T-helper 2 cell treated with Interferon-gamma antibody and Interleukin-4, amounts not matched to agents 5 μg/mL and 100 μg/mL, for 36 hours (primary cell): ENCODE data around the gene MAML2.
A peak's percentile ranks its signal among the peaks of the same experiment; 100 is the strongest.

ENCODE experiments used
- DNase-seq: peaks from one replicate; pipeline ENCODE4 v3.0.0; 2021; ENCODE audit warnings: low spot score
- H3K27ac Mint-ChIP-seq: one replicate; pipeline ENCODE4 v1.8.0; 2021; ENCODE audit warnings: mild to moderate bottlenecking, mixed read lengths
- H3K27me3 Mint-ChIP-seq: one replicate; pipeline ENCODE4 v1.8.0; 2021; ENCODE audit warnings: low read depth, mixed read lengths
- H3K36me3 Mint-ChIP-seq: one replicate; pipeline ENCODE4 v1.8.0; 2021; ENCODE audit warnings: low read depth, mixed read lengths
- H3K4me1 Mint-ChIP-seq: one replicate; pipeline ENCODE4 v1.8.0; 2021; ENCODE audit warnings: low read depth, mixed read lengths
- H3K4me3 Mint-ChIP-seq: one replicate; pipeline ENCODE4 v1.8.0; 2022; ENCODE audit warnings: mild to moderate bottlenecking, moderate library complexity, mixed read lengths
- H3K9me3 Mint-ChIP-seq: one replicate; pipeline ENCODE4 v1.8.0; 2021; ENCODE audit warnings: mixed read lengths

Gene MAML2

DNA sequence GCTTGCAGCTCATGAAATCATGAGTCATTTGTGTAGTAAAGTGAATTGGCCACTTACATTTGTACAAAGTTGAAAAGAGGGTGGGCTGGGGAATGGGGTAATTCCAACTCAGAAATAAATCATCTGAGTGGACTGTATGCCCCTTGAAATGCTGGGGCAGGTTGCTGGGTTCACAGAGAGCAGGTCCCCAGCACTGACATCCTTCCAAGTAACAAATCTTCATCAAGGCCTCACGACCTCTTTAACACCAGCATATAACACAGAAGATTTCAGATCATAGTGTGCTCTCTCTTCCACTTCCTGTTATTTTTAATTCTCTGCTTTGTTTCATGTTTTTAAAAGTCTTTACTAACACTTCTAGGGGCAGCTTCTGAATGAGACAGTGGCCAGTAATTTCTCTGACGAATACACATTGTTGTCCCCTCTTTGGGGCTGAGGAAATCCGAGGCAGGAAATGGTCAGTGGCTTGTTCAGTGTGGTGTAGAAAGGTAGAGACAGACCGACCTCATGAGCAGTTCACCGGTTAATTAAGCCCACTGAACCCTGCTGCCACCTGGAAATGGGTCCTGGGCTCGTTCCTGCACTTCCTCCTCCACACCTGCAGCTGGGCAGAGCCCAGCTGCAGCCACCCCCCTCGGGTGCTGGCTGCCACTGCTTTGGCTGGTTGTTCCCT lies 127.7 kb downstream of the MAML2 start:
- Mint-ChIP-seq H3K27me3 (no peaks in the 10 kb centered on the region), H3K4me1 (peaks cover 60% of the 10 kb centered on the region), H3K4me3 (peak overlapping the region; percentile 74), H3K9me3 (no peaks in the 10 kb centered on the region), H3K36me3 (peaks cover 5% of the 10 kb centered on the region), H3K27ac (peak overlapping the region; percentile 98)
- no peak for DNase-seq

DNA sequence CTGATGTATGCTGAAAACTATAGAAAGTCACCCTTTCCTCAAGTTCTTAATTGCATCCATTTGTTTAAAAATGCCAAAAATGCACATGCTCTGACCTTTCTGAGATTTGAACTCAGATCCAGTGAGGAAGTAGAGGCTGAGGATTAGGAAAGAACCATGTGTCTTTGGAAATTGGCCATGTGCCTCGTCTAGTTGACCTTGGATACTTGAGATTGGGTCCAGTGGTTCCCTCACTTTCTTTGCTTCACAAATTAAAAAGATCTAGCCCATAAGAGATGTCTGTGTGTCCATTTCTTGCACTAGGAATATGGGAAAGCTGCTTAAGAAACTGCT lies 128.3 kb downstream of the MAML2 start:
- no peaks in the 10 kb centered on the region for H3K27me3 Mint-ChIP-seq
- peaks cover 57% of the 10 kb centered on the region for H3K4me1 Mint-ChIP-seq
- no peaks in the 10 kb centered on the region for H3K9me3 Mint-ChIP-seq
- peak overlapping the region; percentile 98 for H3K27ac Mint-ChIP-seq
- H3K36me3 Mint-ChIP-seq = peaks cover 5% of the 10 kb centered on the region
- peak overlapping the region; percentile 74 for H3K4me3 Mint-ChIP-seq
- no peak for DNase-seq

DNA sequence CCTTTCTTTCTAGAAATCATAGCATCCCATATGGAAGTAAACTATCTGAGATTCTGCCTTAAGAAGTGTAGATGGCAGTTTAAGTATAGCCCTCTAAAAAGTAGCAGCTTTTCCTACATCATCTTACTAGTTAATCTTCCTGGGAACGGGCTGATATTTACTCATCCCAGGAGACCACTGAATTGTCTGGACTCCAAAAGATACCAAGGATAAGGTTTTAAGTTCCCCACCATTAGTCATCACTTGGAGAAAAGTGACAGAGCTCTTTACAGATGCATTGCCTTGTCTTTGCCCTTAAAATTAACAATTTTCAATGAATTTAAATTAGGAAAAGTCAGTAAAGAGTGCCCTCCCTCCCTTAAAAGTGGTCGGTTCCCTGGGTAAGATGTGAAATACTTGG lies 129.5 kb downstream of the MAML2 start:
- no peak for DNase-seq
- H3K27me3 Mint-ChIP-seq = no peaks in the 10 kb centered on the region
- H3K4me3 Mint-ChIP-seq = no peak overlapping the region

DNA sequence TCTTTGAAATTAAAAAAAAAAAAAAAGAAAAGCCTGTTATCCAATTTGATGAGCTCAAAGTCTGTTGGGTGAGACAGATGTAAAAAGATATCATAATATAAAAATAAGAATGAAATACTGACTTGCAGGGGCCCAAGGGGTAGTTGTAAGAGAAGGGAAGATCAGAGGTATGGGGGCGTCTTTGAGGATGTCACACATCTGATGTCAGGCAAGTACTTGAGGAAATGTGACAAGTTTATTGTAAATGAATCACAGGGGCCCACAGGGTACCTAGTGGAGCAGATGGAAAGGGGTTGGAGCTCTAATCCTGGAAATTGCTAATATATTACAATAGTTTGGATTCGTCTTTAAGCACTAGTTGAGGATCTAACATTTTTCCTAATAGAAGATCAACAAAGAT lies 131.6 kb downstream of the MAML2 start:
- Mint-ChIP-seq H3K27me3 (no peaks in the 10 kb centered on the region), H3K4me1 (peaks cover 69% of the 10 kb centered on the region), H3K36me3 (peaks cover 7% of the 10 kb centered on the region), H3K9me3 (no peaks in the 10 kb centered on the region), H3K27ac (peak overlapping the region; percentile 62), H3K4me3 (no peak overlapping the region)
- DNase-seq = no peak

More for the DNA sequence above, 129.5 kb downstream of the MAML2 start:
- H3K36me3 Mint-ChIP-seq = peaks cover 5% of the 10 kb centered on the region
- H3K27ac Mint-ChIP-seq = no peak overlapping the region
- peaks cover 63% of the 10 kb centered on the region for H3K4me1 Mint-ChIP-seq
- no peaks in the 10 kb centered on the region for H3K9me3 Mint-ChIP-seq

DNA sequence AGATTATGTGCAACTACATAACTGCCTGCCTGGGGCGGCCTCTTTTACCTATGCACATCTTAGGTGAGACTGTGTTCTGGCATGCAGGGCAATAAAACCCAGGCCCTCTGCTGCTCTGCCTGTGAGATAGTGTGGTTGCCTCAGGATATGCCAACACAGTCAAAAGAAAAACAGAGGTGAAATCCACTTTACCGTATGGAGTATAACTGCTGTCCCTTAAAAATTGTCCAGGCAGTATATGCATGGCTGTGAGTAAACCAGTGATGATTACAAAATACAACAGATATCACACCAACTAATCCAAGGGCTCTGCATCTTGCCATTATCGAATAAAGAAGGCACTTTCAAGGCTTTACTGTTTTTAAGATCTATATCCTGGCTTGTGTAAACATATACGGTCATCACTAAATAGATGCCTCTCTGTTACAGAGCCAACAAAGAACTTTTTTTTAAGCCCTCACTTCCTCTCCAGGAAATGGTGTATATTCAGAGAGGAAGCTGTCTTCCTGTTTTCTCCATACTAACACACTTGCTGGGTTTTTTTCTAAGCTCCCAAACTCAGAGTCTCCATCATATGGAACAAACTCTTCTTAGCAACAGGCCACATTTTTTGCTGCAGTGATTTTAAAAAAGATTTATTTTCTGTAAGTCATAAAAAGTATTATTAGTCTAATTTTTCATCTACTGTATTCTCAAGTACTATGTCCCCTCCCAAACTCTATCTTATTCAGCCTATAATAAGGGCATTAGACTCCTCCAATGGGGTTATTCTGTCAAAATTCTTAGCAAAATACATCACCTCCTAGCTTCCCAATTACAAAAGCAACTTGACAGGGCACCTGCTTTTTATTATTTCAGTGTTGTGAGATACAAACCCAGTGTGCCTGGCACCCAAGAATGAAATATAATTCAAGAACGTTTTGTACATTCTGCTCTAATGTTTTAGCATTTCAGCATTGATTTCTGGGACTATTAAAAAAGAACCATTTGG lies 135.2 kb downstream of the MAML2 start:
- H3K4me3 Mint-ChIP-seq = peak overlapping the region; percentile 64

DNA sequence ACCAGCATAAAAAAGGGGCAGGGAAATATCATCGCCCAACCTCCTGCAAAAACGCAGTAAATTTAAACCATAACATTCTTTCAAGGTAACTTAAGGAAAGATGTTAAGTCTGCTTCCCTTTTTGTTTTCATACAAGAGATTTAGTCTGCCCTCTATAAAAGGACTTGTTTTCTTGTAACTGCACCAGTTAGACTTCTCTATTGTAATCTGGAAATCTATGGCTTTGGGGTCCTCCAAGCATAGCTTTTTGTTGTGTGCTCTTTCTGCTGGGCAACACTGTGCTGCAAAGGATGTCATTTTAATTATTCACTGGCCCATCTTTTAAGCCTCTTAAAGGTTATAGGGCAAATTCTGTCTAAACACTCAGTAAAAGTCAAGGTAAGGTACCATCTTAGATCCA lies 136.0 kb downstream of the MAML2 start:
- H3K4me3 Mint-ChIP-seq = peak overlapping the region; percentile 64
- peak overlapping the region; percentile 90 for H3K27ac Mint-ChIP-seq
- H3K4me1 Mint-ChIP-seq = peaks cover 57% of the 10 kb centered on the region
- no peaks in the 10 kb centered on the region for H3K27me3 Mint-ChIP-seq
- H3K36me3 Mint-ChIP-seq = peaks cover 2% of the 10 kb centered on the region
- DNase-seq = no peak
- H3K9me3 Mint-ChIP-seq = no peaks in the 10 kb centered on the region

More for the DNA sequence above, 135.2 kb downstream of the MAML2 start:
- Mint-ChIP-seq H3K36me3 (peaks cover 2% of the 10 kb centered on the region), H3K27ac (peak overlapping the region; percentile 90), H3K4me1 (peaks cover 65% of the 10 kb centered on the region), H3K27me3 (no peaks in the 10 kb centered on the region), H3K9me3 (no peaks in the 10 kb centered on the region)
- no peak for DNase-seq

DNA sequence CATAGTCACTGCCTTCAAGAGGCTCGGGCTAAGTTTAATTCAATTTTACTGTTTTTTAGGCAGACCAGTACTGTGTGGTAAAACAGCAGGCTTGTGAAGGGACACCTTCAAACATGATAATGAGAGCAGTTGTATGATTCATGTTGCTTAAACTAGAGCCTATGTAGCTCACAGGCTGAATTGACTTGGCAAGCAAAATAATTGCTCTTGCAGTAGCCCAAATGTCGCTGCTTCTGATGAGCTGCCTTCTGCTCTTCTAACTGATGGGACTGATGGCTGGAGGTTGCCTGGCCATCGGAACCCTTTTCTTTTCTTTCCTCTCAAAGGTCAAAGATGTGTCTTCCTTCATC lies 137.6 kb downstream of the MAML2 start:
- H3K4me3 Mint-ChIP-seq = peak overlapping the region; percentile 70
- H3K27me3 Mint-ChIP-seq = no peaks in the 10 kb centered on the region
- no peak for DNase-seq
- H3K4me1 Mint-ChIP-seq = peaks cover 53% of the 10 kb centered on the region
- H3K27ac Mint-ChIP-seq = peak overlapping the region; percentile 90
- peaks cover 8% of the 10 kb centered on the region for H3K36me3 Mint-ChIP-seq
- H3K9me3 Mint-ChIP-seq = no peaks in the 10 kb centered on the region

DNA sequence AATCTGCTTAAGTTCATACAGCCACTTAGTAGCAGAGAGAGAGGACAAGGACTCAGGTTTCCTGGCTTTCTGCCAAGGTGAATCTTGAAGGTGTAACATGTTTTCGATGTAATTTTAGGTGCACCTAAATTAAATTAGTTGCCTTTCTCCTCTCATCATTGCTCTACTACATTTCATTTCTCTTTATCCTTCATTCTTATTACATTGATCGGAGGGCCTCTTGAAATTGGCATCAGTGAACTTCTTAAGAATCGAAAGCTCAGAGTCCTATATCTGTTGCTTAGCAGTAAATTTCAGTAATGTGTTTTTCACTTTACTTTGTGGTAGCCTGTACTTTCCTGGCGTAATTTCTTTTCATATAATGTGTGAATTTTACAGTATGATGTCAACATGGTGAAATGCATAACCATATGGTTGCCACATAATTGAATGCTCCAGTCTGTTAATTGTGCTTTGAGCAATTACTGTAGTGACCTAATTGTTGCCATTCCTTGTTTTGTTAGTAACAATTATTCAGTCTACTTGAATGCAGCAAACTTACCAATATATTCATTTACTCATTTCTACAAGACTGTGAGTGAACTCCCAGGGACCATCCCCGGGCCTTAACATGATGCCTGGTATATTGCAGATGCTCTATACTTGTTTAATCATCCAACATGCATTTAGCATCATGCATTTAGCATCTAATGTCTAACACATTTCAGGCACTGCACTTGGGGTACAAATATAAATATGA lies 138.1 kb downstream of the MAML2 start:
- Mint-ChIP-seq H3K9me3 (no peaks in the 10 kb centered on the region), H3K4me1 (peaks cover 52% of the 10 kb centered on the region), H3K4me3 (peak overlapping the region; percentile 70), H3K27me3 (no peaks in the 10 kb centered on the region), H3K27ac (peak overlapping the region; percentile 90), H3K36me3 (peaks cover 14% of the 10 kb centered on the region)
- peak; percentile 41 for DNase-seq

DNA sequence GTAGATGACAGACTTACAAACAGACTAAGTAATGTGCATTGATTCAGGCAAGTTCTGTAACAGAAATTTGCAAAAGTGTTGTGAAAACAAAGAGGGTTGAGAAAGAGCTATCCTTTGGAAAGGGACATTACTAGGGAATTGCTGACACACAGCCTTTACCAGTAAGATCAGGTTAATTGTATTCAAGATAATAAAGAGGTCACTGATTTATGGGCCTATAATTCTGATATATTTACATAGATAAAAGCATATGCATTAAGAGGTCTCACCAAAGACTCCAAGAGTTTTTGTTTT lies 138.7 kb downstream of the MAML2 start:
- H3K4me3 Mint-ChIP-seq = peak overlapping the region; percentile 70
- H3K27me3 Mint-ChIP-seq = no peaks in the 10 kb centered on the region
- H3K9me3 Mint-ChIP-seq = no peaks in the 10 kb centered on the region
- H3K4me1 Mint-ChIP-seq = peaks cover 57% of the 10 kb centered on the region
- H3K27ac Mint-ChIP-seq = peak overlapping the region; percentile 90
- DNase-seq = no peak
- H3K36me3 Mint-ChIP-seq = peaks cover 19% of the 10 kb centered on the region

DNA sequence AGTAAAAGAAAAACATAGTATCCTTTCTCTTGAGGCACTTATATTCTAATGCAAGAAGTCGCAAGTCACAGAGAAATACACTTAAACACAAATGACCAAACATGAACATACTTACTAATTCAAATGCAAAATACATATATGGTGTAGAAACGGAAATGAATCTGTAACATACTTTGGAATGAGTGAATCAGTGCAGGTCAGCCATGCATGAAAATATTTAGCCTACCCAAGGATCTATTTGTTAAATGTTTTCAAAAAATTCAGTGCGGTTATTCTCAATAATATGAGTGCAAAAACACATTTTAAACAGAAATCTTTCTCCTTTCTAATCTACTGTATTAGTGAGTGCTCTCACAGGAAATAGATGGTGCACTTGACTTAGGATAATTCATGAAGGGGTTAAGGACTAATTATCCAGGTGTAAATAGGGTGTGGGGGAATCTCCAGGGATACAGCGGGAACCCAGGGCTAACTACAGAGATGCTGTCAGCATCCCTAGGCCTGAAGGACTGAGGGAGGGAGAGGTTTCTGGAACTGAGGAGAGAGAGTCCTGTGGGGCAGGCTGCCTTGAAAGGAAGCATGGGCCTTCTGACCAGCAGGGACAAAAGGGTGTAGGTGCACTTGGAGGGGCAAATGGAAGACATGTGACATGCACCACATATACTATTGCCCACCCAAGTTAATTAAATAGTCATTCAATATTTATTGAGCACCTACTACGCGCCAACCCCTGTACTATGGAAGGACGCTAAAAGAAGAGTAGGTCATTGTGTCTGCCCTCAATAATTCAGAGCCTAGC lies 139.2 kb downstream of the MAML2 start:
- H3K9me3 Mint-ChIP-seq = no peaks in the 10 kb centered on the region
- DNase-seq = no peak
- H3K36me3 Mint-ChIP-seq = peaks cover 22% of the 10 kb centered on the region
- H3K4me1 Mint-ChIP-seq = peaks cover 54% of the 10 kb centered on the region
- H3K4me3 Mint-ChIP-seq = peak overlapping the region; percentile 70
- no peaks in the 10 kb centered on the region for H3K27me3 Mint-ChIP-seq
- peak overlapping the region; percentile 64 for H3K27ac Mint-ChIP-seq

DNA sequence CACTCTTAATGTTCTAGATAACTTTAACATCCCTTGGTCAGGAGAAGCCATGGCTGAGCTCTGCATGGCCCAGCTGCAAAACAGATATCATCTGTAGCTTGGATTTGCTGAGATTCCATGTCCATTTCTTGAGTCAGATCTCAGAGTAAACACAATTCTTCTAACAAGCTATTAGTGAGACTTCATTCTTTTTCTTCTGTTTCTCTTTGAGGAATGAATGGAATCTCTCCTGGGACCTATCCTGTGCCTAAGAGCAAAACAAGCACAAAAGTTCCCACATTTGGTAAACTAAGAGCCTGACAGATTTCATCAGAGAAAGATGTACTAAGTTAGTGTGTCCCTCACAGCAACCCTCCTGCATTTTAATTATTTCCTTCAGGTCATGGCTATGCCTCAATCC lies 142.8 kb downstream of the MAML2 start:
- Mint-ChIP-seq H3K9me3 (peaks cover 6% of the 10 kb centered on the region), H3K4me3 (no peak overlapping the region), H3K27ac (no peak overlapping the region), H3K27me3 (no peaks in the 10 kb centered on the region), H3K4me1 (peaks cover 51% of the 10 kb centered on the region), H3K36me3 (peaks cover 27% of the 10 kb centered on the region)
- DNase-seq = no peak

DNA sequence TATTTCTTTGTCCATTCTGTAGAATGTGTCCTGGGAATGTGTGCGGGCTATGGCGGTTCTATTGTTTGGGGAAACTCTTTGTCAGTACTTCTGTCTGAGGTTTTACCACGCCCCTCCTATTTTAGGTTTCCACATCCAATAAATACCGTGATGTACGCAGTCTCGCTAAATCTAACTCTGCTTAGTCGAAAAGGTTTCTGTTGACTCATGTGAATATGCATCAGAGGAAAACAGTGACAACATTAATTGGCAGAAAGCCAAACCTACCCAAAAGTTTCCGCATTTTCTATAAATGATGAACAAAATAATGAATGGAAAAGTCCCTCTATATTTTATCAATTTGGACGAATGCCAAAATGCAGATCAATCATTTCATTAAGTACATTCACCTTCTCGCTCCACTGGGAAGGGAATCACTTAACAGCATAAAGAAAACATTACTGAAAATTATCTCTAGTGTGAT lies 143.4 kb downstream of the MAML2 start:
- Mint-ChIP-seq H3K27ac (peak overlapping the region; percentile 75), H3K36me3 (peaks cover 27% of the 10 kb centered on the region), H3K9me3 (peaks cover 6% of the 10 kb centered on the region), H3K27me3 (no peaks in the 10 kb centered on the region), H3K4me1 (peaks cover 52% of the 10 kb centered on the region), H3K4me3 (peak overlapping the region; percentile 36)
- peak; percentile 34 for DNase-seq
